Ureter (tissue), 1 donor: ENCODE measurements around the gene CRISPLD2. TPM values are rescaled to one million over a fixed set of nuclear protein-coding genes. Genes with fewer than 3 reads are reported as not detected.

Source experiments
- DNase-seq: peaks from one replicate; pipeline ENCODE4 v3.0.0-alpha.2; 2020; ENCODE audit warnings: low spot score
- total RNA-seq: library from RNA; stranded (reverse); gene quantifications from one replicate; pipeline ENCODE4 v1.2.4, GENCODE V29; 2023
- donor health status: DM: yes; HTN: yes; CAD: no.

The CRISPLD2 gene
- total RNA-seq, 1 donor from 2014 or later, result 192 TPM

GRCh38 chr16:84800158-84800978 is 19.4 kb upstream of the CRISPLD2 start:
- DNase-seq, result no peak

GRCh38 chr16:84803146-84803545 is 16.6 kb upstream of the CRISPLD2 start:
- no peak for DNase-seq

- no peak for DNase-seq
Observed at GRCh38 chr16:84804326-84804725, 15.5 kb upstream of the CRISPLD2 start.

GRCh38 chr16:84806256-84806889 is 13.4 kb upstream of the CRISPLD2 start:
- no peak for DNase-seq

- no peak for DNase-seq
Observed at GRCh38 chr16:84806890-84807258, 12.9 kb upstream of the CRISPLD2 start.

GRCh38 chr16:84807776-84808175 is 12.0 kb upstream of the CRISPLD2 start:
- no peak for DNase-seq

- DNase-seq, result no peak
Observed at GRCh38 chr16:84808826-84809225, 11.0 kb upstream of the CRISPLD2 start.

- no peak for DNase-seq
Observed at GRCh38 chr16:84810518-84811273, 9.1 kb upstream of the CRISPLD2 start.

- no peak for DNase-seq
Observed at GRCh38 chr16:84811529-84811928, 8.3 kb upstream of the CRISPLD2 start.

GRCh38 chr16:84813141-84813934 is 6.4 kb upstream of the CRISPLD2 start:
- DNase-seq, result no peak

GRCh38 chr16:84815462-84815861 is 4.3 kb upstream of the CRISPLD2 start:
- DNase-seq, result no peak

- no peak for DNase-seq
Observed at GRCh38 chr16:84816023-84816422, 3.8 kb upstream of the CRISPLD2 start.

GRCh38 chr16:84816485-84816884 is 3.3 kb upstream of the CRISPLD2 start:
- no peak for DNase-seq

GRCh38 chr16:84817206-84817605 is 2.6 kb upstream of the CRISPLD2 start:
- no peak for DNase-seq

GRCh38 chr16:84817613-84818012 is 2.2 kb upstream of the CRISPLD2 start:
- no peak for DNase-seq

- no peak for DNase-seq
Observed at GRCh38 chr16:84818133-84818532, 1.7 kb upstream of the CRISPLD2 start.

GRCh38 chr16:84818989-84819643 is 669 bp upstream of the CRISPLD2 start:
- DNase-seq, result no peak

GRCh38 chr16:84820305-84820684 is 510 bp downstream of the CRISPLD2 start:
- DNase-seq, result no peak

- no peak for DNase-seq
Observed at GRCh38 chr16:84820771-84821170, 986 bp downstream of the CRISPLD2 start.

- no peak for DNase-seq
Observed at GRCh38 chr16:84821179-84821578, 1.4 kb downstream of the CRISPLD2 start.
